HepG2 (cell line): ENCODE measurements around the gene MAN1B1. TPM values are rescaled to one million over a fixed set of nuclear protein-coding genes. Genes with fewer than 3 reads are reported as not detected.

Experiments used
- ATAC-seq: fragments of 200-7000 bp; cut with Tn5 transposase; 3 replicates; pipeline ENCODE4 v1.9.1; 2020; ENCODE audit warnings: mild to moderate bottlenecking, moderate library complexity
- BruUV-seq: library from RNA; stranded (reverse); fragments of 400-500 nt; replicated peaks from 2 replicates; lab custom pipeline; 2021; lab: Mats Ljungman, UMichigan
- CTCF ChIA-PET: fragments of 300-600 bp; formaldehyde crosslinking; extraction: SDS; loops from one replicate; lab custom pipeline; 2021; ENCODE audit warnings: low total read pairs, inconsistent platforms, low intra/inter-chr PET ratio; lab: Yijun Ruan, JAX
- POLR2A ChIA-PET: fragments of 350-600 bp; sonication (Branson Sonifier 250); formaldehyde crosslinking; loops from one replicate; lab custom pipeline; 2020; ENCODE audit warnings: antibody characterized with exemption, inconsistent platforms; lab: Yijun Ruan, JAX
- DNase-seq: peaks from one replicate; pipeline ENCODE4 v3.0.0-alpha.2; 2015; ENCODE audit warnings: low spot score
- FAIRE-seq: peaks from 3 replicates; lab custom pipeline; 2011; peaks lifted over from hg19 to GRCh38; lab: Jason Lieb, UNC
- H2AFZ ChIP-seq: one replicate; pipeline ENCODE4 v1.6.1; 2011; ENCODE audit warnings: low read length, inconsistent platforms
- H3K27ac ChIP-seq: fragments of 300-600 bp; 3 replicates; pipeline ENCODE4 v1.8.0; 2011; ENCODE audit warnings: mixed run types, mild to moderate bottlenecking, mixed read lengths, low read length, inconsistent platforms; ENCODE audit not compliant: insufficient read depth; ENCODE audit errors: extremely low read length
- H3K27me3 ChIP-seq, 2 experiments: fragments of 200-600 bp in 1 of 2; 2 replicates in 1 of 2; 3 replicates in 1 of 2; pipeline versions ENCODE4 v1.6.0 to v1.8.0; 2011; ENCODE audit warnings: low read length in 2 of 2, mild to moderate bottlenecking in 2 of 2, moderate library complexity in 2 of 2, inconsistent platforms in 1 of 2; ENCODE audit not compliant: insufficient read depth in 2 of 2, control insufficient read depth in 1 of 2
- H3K36me3 ChIP-seq, 2 experiments: fragments of 200-600 bp in 1 of 2; replicated peaks in 1 of 2; 2 replicates in 1 of 2; 3 replicates in 1 of 2; pipeline versions ENCODE4 v1.5.1 to v1.8.0; 2011; ENCODE audit warnings: low read length in 2 of 2, inconsistent platforms in 1 of 2; ENCODE audit not compliant: insufficient read depth in 2 of 2, control insufficient read depth in 1 of 2
- H3K4me1 ChIP-seq: 2 replicates; pipeline ENCODE4 v1.5.1; 2012; ENCODE audit warnings: low read length, inconsistent platforms; ENCODE audit not compliant: insufficient read depth
- H3K4me2 ChIP-seq: 2 replicates; pipeline ENCODE4 v1.6.0; 2011; ENCODE audit warnings: low read depth, low read length, inconsistent platforms
- H3K4me3 ChIP-seq, 3 experiments: fragments of 200-600 bp in 1 of 3; sonication (generic), shearing (Covaris generic) in 1 of 3; replicated peaks in 1 of 3; 2 replicates each; pipeline ENCODE4 v1.5.1; 2011 to 2016; ENCODE audit warnings: low read length in 3 of 3, inconsistent platforms in 2 of 3, low read depth in 2 of 3, mild to moderate bottlenecking in 2 of 3, control low read depth in 1 of 3, mixed read lengths in 1 of 3; ENCODE audit not compliant: insufficient read depth in 1 of 3
- H3K79me2 ChIP-seq: one replicate; pipeline ENCODE4 v1.6.1; 2011; ENCODE audit warnings: low read length, inconsistent platforms; ENCODE audit not compliant: insufficient read depth
- H3K9ac ChIP-seq: 2 replicates; pipeline ENCODE4 v1.6.0; 2011; ENCODE audit warnings: mild to moderate bottlenecking, low read depth, low read length, inconsistent platforms; ENCODE audit not compliant: insufficient read depth
- H3K9me3 ChIP-seq: 2 replicates; pipeline ENCODE4 v1.5.1; 2012; ENCODE audit warnings: mild to moderate bottlenecking, low read length
- H4K20me1 ChIP-seq: 2 replicates; pipeline ENCODE4 v1.6.0; 2011; ENCODE audit warnings: inconsistent platforms, mild to moderate bottlenecking, low read length, moderate library complexity; ENCODE audit not compliant: insufficient read depth
- ARID3A ChIP-seq: IDR thresholded peaks from 2 replicates; pipeline ENCODE4 v1.6.1; 2012; ENCODE audit warnings: low read depth, low read length, improper control_type of control experiment
- HIC2 ChIP-seq: sonication (generic); formaldehyde crosslinking; IDR thresholded peaks from 2 replicates; pipeline ENCODE4 v1.9.0; 2022; ENCODE audit warnings: low read depth, missing genetic modification reagents
- MYC ChIP-seq: sonication (generic); formaldehyde crosslinking; IDR thresholded peaks from 2 replicates; pipeline ENCODE4 v1.9.0; 2021; ENCODE audit warnings: missing genetic modification reagents, borderline replicate concordance
- NONO ChIP-seq, 2 experiments: fragments of 450-650 bp in 1 of 2; sonication (generic) in 1 of 2; formaldehyde crosslinking in 1 of 2; IDR thresholded peaks in 1 of 2; conservative IDR thresholded peaks in 1 of 2; 2 replicates each; pipeline versions ENCODE4 v1.6.1 to v1.8.0; 2017 to 2022; ENCODE audit warnings: mild to moderate bottlenecking in 1 of 2, missing genetic modification reagents in 1 of 2, moderate library complexity in 1 of 2
- NR2F2 ChIP-seq: IDR thresholded peaks from 2 replicates; pipeline ENCODE4 v1.6.1; 2012; ENCODE audit warnings: low read depth, inconsistent platforms, borderline replicate concordance
- SKIL ChIP-seq: sonication (generic); formaldehyde crosslinking; IDR thresholded peaks from 2 replicates; pipeline ENCODE4 v1.8.0; 2022; ENCODE audit warnings: missing genetic modification reagents, mild to moderate bottlenecking, moderate library complexity, borderline replicate concordance
- TCF7L2 ChIP-seq: IDR thresholded peaks from 2 replicates; pipeline ENCODE4 v1.6.1; 2011; ENCODE audit warnings: mild to moderate bottlenecking, low read depth, low read length, moderate library complexity
- ZNF614 ChIP-seq: IDR thresholded peaks from 2 replicates; pipeline ENCODE4 v1.6.1; 2018; ENCODE audit warnings: missing biosample characterization, missing genetic modification reagents, inconsistent platforms, borderline replicate concordance
- WGBS: methylation state at CpG from one replicate; pipeline ENCODE4 v1.1.6; 2017; ENCODE audit warnings: low lambda C conversion rate; 5-methylcytosine and 5-hydroxymethylcytosine counted together
- in situ Hi-C: cut with HindIII; loops from 2 replicates; pipeline ENCODE4 v1.10.0; 2017; ENCODE audit warnings: low pct_unique_long_range_greater_than_20kb; ENCODE audit not compliant: extremely low pct_ligation_motif_present
- intact Hi-C: fragments of 100-400 bp; cut with micrococcal nuclease; formaldehyde crosslinking; loops from one replicate; pipeline ENCODE4 v1.10.0; 2022; ENCODE audit not compliant: unreplicated experiment
- polyA plus RNA-seq, 8 experiments: library from polyadenylated mRNA; depleted of rRNA in 3 of 8; stranded (reverse) in 7 of 8; unstranded in 1 of 8; fragments of >200 nt; fragmentation: Illumina TruSeq in 4 of 8; extraction: Trizol in 4 of 8; gene quantifications; 2 replicates each; pipeline versions ENCODE4 v1.2.1 to v1.2.3, GENCODE V29; 2011 to 2016; ENCODE audit warnings: low read depth in 4 of 8, missing spikeins in 1 of 8, mixed read lengths in 1 of 8; ENCODE audit not compliant: insufficient read depth in 1 of 8
- total RNA-seq, 5 experiments: library from RNA; depleted of rRNA; stranded (reverse); fragments of >200 nt; fragmentation: Illumina TruSeq; extraction: Trizol; gene quantifications; 2 replicates each; pipeline ENCODE4 v1.2.3, GENCODE V29; 2016; ENCODE audit warnings: low read depth in 1 of 5
- TF ChIP-seq, protein P1 (sequence below): sonication (generic); formaldehyde crosslinking; IDR thresholded peaks from 2 replicates; pipeline ENCODE4 v1.5.0; 2020; ENCODE audit warnings: mild to moderate bottlenecking, missing genetic modification reagents, borderline replicate concordance

Gene MAN1B1
- total and polyA plus RNA-seq, 2 of the 13 experiments (the other 11 are each of a cell fraction or from before 2014, with no cell fraction given) = 48.9 to 59.5 TPM

GRCh38 chr9:137116027-137116507 is 29.3 kb downstream of the MAN1B1 start:
- no peak for DNase-seq
- no peaks in the 10 kb centered on the region for H3K79me2 ChIP-seq
- in situ Hi-C loops = no loop called here
- peak; percentile 19 for ATAC-seq
- peak overlapping the region in 1 of 3 experiments; percentile 44; a peak in 3 of 6 replicates for H3K4me3 ChIP-seq
- no TSS peak for BruUV-seq
- ChIA-PET CTCF (interaction anchor here (1.0 kb wide), 1 partner anchor 48 kb away, joined by 3 read pairs; no protein-coding TSS in a partner anchor), POLR2A (interaction anchor here (0.7 to 1.1 kb wide), 2 partner anchors 12 to 73 kb away, joined by 3 to 6 read pairs; no protein-coding TSS in a partner anchor)
- WGBS = 40% methylated on average over 2 of the region's 6 CpGs
- peaks cover 57% of the 10 kb centered on the region for H3K4me1 ChIP-seq
- no peaks in the 10 kb centered on the region for H3K27me3 ChIP-seq
- H3K27ac ChIP-seq = no peak overlapping the region
- peak; percentile 48 for FAIRE-seq
- H3K36me3 ChIP-seq = no peaks in the 10 kb centered on the region
- H4K20me1 ChIP-seq = no peaks in the 10 kb centered on the region
- intact Hi-C loops = loop anchor here (10.0 kb wide), 1 partner anchor 59 kb away; the partner anchor contains the start of genes LRRC26 and TMEM210
- peak overlapping the region; percentile 77 for H3K4me2 ChIP-seq
- no peaks in the 10 kb centered on the region for H3K9me3 ChIP-seq
- H2AFZ ChIP-seq = no peak overlapping the region
- H3K9ac ChIP-seq = no peak overlapping the region; the same call in 1 of the 2 replicates
- no peak for TF ChIP-seq NONO (IDR thresholded peaks at IDR 0.05)
- TF ChIP-seq NONO (CRISPR knock-in tag; conservative IDR thresholded peaks at IDR 0.05) = 0 out of 2 replicates have a peak, but pooled peaks have one; percentile 26
- TF ChIP-seq HIC2 (CRISPR knock-in tag) = peak; percentile 59; the same call in 1 of the 2 replicates
- no peak for TF ChIP-seq NR2F2
- TF ChIP-seq TCF7L2 = no peak
- TF ChIP-seq ZNF614 (CRISPR knock-in tag) = 0 out of 2 replicates have a peak, but pooled peaks have one; percentile 37
- no peak for TF ChIP-seq ARID3A
- TF ChIP-seq MYC (CRISPR knock-in tag) = peak; percentile 39; the same call in 1 of the 2 replicates
- TF ChIP-seq, protein P1, sequence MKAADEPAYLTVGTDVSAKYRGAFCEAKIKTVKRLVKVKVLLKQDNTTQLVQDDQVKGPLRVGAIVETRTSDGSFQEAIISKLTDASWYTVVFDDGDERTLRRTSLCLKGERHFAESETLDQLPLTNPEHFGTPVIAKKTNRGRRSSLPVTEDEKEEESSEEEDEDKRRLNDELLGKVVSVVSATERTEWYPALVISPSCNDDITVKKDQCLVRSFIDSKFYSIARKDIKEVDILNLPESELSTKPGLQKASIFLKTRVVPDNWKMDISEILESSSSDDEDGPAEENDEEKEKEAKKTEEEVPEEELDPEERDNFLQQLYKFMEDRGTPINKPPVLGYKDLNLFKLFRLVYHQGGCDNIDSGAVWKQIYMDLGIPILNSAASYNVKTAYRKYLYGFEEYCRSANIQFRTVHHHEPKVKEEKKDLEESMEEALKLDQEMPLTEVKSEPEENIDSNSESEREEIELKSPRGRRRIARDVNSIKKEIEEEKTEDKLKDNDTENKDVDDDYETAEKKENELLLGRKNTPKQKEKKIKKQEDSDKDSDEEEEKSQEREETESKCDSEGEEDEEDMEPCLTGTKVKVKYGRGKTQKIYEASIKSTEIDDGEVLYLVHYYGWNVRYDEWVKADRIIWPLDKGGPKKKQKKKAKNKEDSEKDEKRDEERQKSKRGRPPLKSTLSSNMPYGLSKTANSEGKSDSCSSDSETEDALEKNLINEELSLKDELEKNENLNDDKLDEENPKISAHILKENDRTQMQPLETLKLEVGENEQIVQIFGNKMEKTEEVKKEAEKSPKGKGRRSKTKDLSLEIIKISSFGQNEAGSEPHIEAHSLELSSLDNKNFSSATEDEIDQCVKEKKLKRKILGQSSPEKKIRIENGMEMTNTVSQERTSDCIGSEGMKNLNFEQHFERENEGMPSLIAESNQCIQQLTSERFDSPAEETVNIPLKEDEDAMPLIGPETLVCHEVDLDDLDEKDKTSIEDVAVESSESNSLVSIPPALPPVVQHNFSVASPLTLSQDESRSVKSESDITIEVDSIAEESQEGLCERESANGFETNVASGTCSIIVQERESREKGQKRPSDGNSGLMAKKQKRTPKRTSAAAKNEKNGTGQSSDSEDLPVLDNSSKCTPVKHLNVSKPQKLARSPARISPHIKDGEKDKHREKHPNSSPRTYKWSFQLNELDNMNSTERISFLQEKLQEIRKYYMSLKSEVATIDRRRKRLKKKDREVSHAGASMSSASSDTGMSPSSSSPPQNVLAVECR (CRISPR knock-in tag) = peak; percentile 8; the same call in 1 of the 2 replicates
- peak; percentile 41; the same call in 1 of the 2 replicates for TF ChIP-seq SKIL (CRISPR knock-in tag)
